Heart left ventricle (tissue), 16 donors: ENCODE results near the gene APC. TPM values are rescaled to one million over a fixed set of nuclear protein-coding genes. Genes with fewer than 3 reads are reported as not detected.

Source experiments
- ATAC-seq, 4 donors: fragments of 200-7000 bp; cut with Tn5 transposase; one replicate each; pipeline ENCODE4 v1.9.1; 2020 to 2022; ENCODE audit warnings: moderate library complexity in 4 of 4, mild to moderate bottlenecking in 3 of 4, moderate number of reproducible peaks in 1 of 4
- DNase-seq, 5 donors: peaks; one replicate each; pipeline ENCODE4 v3.0.0-alpha.2; 2020
- H3K27ac ChIP-seq, 12 donors: fragments of 200-600 bp; sonication (generic) in 4 of 12; one replicate each; pipeline versions ENCODE4 v1.5.0 to v1.8.0; 2016 to 2022; ENCODE audit warnings: mild to moderate bottlenecking in 2 of 12
- H3K27me3 ChIP-seq, 9 donors: fragments of 200-600 bp; sonication (generic) in 2 of 9; one replicate each; pipeline versions ENCODE4 v1.5.1 to v1.8.0; 2016 to 2022; ENCODE audit warnings: mild to moderate bottlenecking in 3 of 9
- H3K36me3 ChIP-seq, 9 donors: fragments of 200-600 bp; sonication (generic) in 2 of 9; one replicate each; pipeline versions ENCODE4 v1.5.0 to v1.8.0; 2018 to 2022; ENCODE audit warnings: mild to moderate bottlenecking in 2 of 9
- H3K4me1 ChIP-seq, 12 donors: fragments of 200-600 bp; sonication (generic) in 4 of 12; one replicate each; pipeline versions ENCODE4 v1.5.0 to v1.8.0; 2016 to 2022; ENCODE audit warnings: mild to moderate bottlenecking in 3 of 12
- H3K4me3 ChIP-seq, 12 donors: fragments of 200-600 bp; sonication (generic) in 4 of 12; one replicate each; pipeline versions ENCODE4 v1.5.0 to v1.8.0; 2017 to 2022; ENCODE audit warnings: mild to moderate bottlenecking in 9 of 12, moderate library complexity in 4 of 12
- H3K9me3 ChIP-seq, 12 donors: fragments of 200-600 bp; sonication (generic) in 4 of 12; one replicate each; pipeline versions ENCODE4 v1.5.0 to v1.8.0; 2016 to 2022; ENCODE audit warnings: mild to moderate bottlenecking in 1 of 12
- CTCF ChIP-seq, 12 donors: fragments of 200-600 bp; sonication (generic) in 4 of 12; IDR thresholded peaks; one replicate each; pipeline versions ENCODE4 v1.5.0 to v1.8.0; 2018 to 2022; ENCODE audit warnings: antibody characterized with exemption in 12 of 12, mild to moderate bottlenecking in 5 of 12
- POLR2A ChIP-seq, 2 donors: fragments of 450-650 bp; IDR thresholded peaks; one replicate each; pipeline ENCODE4 v1.6.1; 2017; ENCODE audit warnings: antibody characterized with exemption in 2 of 2, mild to moderate bottlenecking in 2 of 2, moderate library complexity in 2 of 2
- WGBS, 4 donors: extraction: QIAGEN DNeasy Blood & Tissue Kit in 2 of 4; methylation state at CpG; one replicate each; pipeline versions ENCODE4 v1.1.5 to v1.1.7; 2013 to 2018; 5-methylcytosine and 5-hydroxymethylcytosine counted together
- intact Hi-C, 10 donors: fragments of 100-400 bp; cut with DNase I; formaldehyde crosslinking; loops; one replicate each; pipeline versions ENCODE4 v1.11.1 to v1.14.2; 2022
- polyA plus RNA-seq, 2 donors: library from polyadenylated mRNA; stranded (reverse); fragments of 200-250 nt; gene quantifications; one replicate each; pipeline ENCODE4 v1.2.3, GENCODE V29; 2013
- total RNA-seq, 9 donors: library from RNA; depleted of rRNA in 2 of 9; stranded (reverse); fragments of >200 nt in 2 of 9; fragmentation: NEBNext Ultra II Directional in 3 of 9; extraction: Animal tissue kit (Norgen Biotek cat#: 25700) in 3 of 9; gene quantifications; one replicate each; pipeline versions ENCODE4 v1.1.0 to v1.2.4, GENCODE V29; 2016 to 2023
- donor health status: ischemic (EF 13 %, LVEDD 7.1; RV severe dilation, severe dysfunction).
- donor health status: healthy with polysubstance abuse.
- donor health status: DM: no; HTN: yes; CAD: no.
- donor health status: DM: no; HTN: no; CAD: no.
- donor health status: ischemic (EF 25% LVEDD 6.9; RV normal size, moderate dysfunction).
- donor health status: ischemic (EF 25% LVEDD 5.7; RV mildly dilated, moderate dysfunction).
- donor health status: healthy.
- donor health status: DM: yes; HTN: yes; CAD: no.
- donor health status: ischemic (EF 35%, LVEDD 5.7; RV mildly dilated, moderate dysfunction).
- donor health status: nonischemic (EF 11% LVEDD 7.7; RV severe dilation, severe dysfunction).
- donor health status: DM: yes; HTN: yes; CAD: no.
- donor health status: PGD.
- donor health status: ischemic (EF 29% LVEDD 5.4; RV normal size, mild dysfunction).
- donor health status: nonischemic (EF 23%, LVEDD 6.1; RV moderate dilation, normal function).

Gene APC
- total and polyA plus RNA-seq, 11 donors = 3.8 to 65.3 (median 37.4) TPM

GRCh38 chr5:112691339-112691680 lies 46.4 kb upstream of the APC start:
- ATAC-seq = peak in 2 of 4 donors; percentile 24 to 37
- no peak for DNase-seq
- H3K27me3 ChIP-seq = no peaks in the 10 kb centered on the region
- H3K36me3 ChIP-seq = no peaks in the 10 kb centered on the region
- H3K9me3 ChIP-seq = no peaks in the 10 kb centered on the region
- TF ChIP-seq CTCF (IDR thresholded peaks at IDR 0.05) (peak in 1 of 12 donors; percentile 2), POLR2A (IDR thresholded peaks at IDR 0.05) (no peak)
- H3K4me3 ChIP-seq = no peak overlapping the region
- no peak overlapping the region for H3K27ac ChIP-seq
- peaks cover 0 to 6% (median 0%) of the 10 kb centered on the region in 12 donors for H3K4me1 ChIP-seq
- WGBS, 4 donors = 67 to 88% (median 80%) methylated on average over 1 of the region's 1 CpG
- intact Hi-C loops = loop anchor here in 3 of 10 donors (2.0 to 5.0 kb wide), 2 partner anchors 65 to 66 kb away; no protein-coding TSS in a partner anchor

- intact Hi-C loops = loop anchor here in 3 of 10 donors (2.0 to 5.0 kb wide), 2 partner anchors 65 to 66 kb away; no protein-coding TSS in a partner anchor
- no peaks in the 10 kb centered on the region for H3K36me3 ChIP-seq
- no peak overlapping the region for H3K27ac ChIP-seq
- H3K4me3 ChIP-seq = no peak overlapping the region
- no peaks in the 10 kb centered on the region for H3K27me3 ChIP-seq
- DNase-seq (no peak), ATAC-seq (peak in 1 of 4 donors; percentile 41)
- peaks cover 0 to 3% (median 0%) of the 10 kb centered on the region in 12 donors for H3K4me1 ChIP-seq
- TF ChIP-seq POLR2A (IDR thresholded peaks at IDR 0.05) = no peak
- TF ChIP-seq CTCF (IDR thresholded peaks at IDR 0.05) = peak in 7 of 12 donors; percentile 3 to 48 (median 19)
- WGBS, 4 donors = 33 to 73% (median 58%) methylated on average over 2 to 3 of the region's 3 CpGs
- no peaks in the 10 kb centered on the region for H3K9me3 ChIP-seq
Measured at GRCh38 chr5:112691758-112692157, 45.9 kb upstream of the APC start.

GRCh38 chr5:112692472-112692871 lies 45.2 kb upstream of the APC start:
- Histone ChIP-seq H3K4me1 (peaks cover 0 to 3% (median 0%) of the 10 kb centered on the region in 12 donors), H3K27ac (no peak overlapping the region), H3K9me3 (no peaks in the 10 kb centered on the region), H3K36me3 (no peaks in the 10 kb centered on the region), H3K27me3 (no peaks in the 10 kb centered on the region), H3K4me3 (no peak overlapping the region)
- TF ChIP-seq POLR2A (IDR thresholded peaks at IDR 0.05) (no peak), CTCF (IDR thresholded peaks at IDR 0.05) (no peak)
- DNase-seq = no peak
- 90 to 100% (median 96%) methylated on average over 1 of the region's 1 CpG for WGBS, 4 donors
- intact Hi-C loops = loop anchor here in 2 of 10 donors (5.0 kb wide), 1 partner anchor 65 kb away; no protein-coding TSS in a partner anchor
- no peak for ATAC-seq

- H3K27me3 ChIP-seq = no peaks in the 10 kb centered on the region
- DNase-seq (no peak), ATAC-seq (no peak)
- no peaks in the 10 kb centered on the region for H3K9me3 ChIP-seq
- no peak overlapping the region for H3K4me3 ChIP-seq
- no peak overlapping the region for H3K27ac ChIP-seq
- H3K4me1 ChIP-seq = peaks cover 0 to 3% (median 0%) of the 10 kb centered on the region in 12 donors
- no peak for TF ChIP-seq CTCF (IDR thresholded peaks at IDR 0.05)
- no peak for TF ChIP-seq POLR2A (IDR thresholded peaks at IDR 0.05)
- WGBS, 4 donors = 89 to 93% (median 91%) methylated on average over 3 of the region's 3 CpGs
- H3K36me3 ChIP-seq = no peaks in the 10 kb centered on the region
- intact Hi-C loops = loop anchor here in 2 of 10 donors (5.0 kb wide), 1 partner anchor 64 kb away; no protein-coding TSS in a partner anchor
Measured at GRCh38 chr5:112693301-112693700, 44.4 kb upstream of the APC start.
